ENCODE measurements around the gene CFAP45. TPM values are rescaled to one million over a fixed set of nuclear protein-coding genes. Genes with fewer than 3 reads are reported as not detected.

Gene CFAP45
- total RNA-seq, 1 donor from 2014 or later, result 0.46 TPM

DNA sequence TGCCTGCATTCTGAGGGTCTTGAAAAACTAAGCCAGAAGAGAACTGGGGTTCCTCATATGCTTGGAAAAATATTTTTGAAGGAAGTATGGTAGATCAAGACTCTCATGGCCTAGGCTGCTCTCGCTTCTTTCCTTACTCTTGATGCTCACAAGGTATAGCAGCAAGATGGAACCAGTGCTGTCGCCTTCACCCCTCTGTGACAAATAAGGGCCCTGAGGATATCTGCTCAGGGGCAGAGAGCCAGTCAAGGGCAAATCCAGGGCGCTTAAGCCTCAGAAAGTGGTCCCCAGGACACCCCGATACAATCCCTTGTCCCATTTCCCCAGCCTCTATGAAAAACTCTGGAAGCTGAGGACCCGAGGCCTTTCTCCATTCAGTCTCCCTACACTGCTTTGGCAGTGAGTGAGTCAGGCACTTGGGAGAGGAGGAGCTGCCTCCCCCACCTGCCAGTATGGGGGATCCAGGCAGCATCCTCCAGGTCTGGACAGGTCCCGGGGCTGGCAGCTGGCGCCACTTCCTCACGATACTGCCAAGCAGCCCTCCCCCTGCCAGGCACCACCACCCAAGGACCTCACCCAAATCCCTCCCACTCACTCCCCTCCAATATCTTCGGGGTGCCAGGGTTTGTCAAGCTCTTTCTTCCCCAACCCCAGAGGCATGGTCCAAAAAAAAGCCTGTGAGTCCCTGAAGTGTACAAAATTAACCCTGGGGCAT is 44.1 kb upstream of the CFAP45 start:
- DNase-seq (ENCODE audit: low read depth), result no peak
- H3K4me3 ChIP-seq (ENCODE audit: low read depth, low read length), result no peak overlapping the region
- TF ChIP-seq, protein P1, sequence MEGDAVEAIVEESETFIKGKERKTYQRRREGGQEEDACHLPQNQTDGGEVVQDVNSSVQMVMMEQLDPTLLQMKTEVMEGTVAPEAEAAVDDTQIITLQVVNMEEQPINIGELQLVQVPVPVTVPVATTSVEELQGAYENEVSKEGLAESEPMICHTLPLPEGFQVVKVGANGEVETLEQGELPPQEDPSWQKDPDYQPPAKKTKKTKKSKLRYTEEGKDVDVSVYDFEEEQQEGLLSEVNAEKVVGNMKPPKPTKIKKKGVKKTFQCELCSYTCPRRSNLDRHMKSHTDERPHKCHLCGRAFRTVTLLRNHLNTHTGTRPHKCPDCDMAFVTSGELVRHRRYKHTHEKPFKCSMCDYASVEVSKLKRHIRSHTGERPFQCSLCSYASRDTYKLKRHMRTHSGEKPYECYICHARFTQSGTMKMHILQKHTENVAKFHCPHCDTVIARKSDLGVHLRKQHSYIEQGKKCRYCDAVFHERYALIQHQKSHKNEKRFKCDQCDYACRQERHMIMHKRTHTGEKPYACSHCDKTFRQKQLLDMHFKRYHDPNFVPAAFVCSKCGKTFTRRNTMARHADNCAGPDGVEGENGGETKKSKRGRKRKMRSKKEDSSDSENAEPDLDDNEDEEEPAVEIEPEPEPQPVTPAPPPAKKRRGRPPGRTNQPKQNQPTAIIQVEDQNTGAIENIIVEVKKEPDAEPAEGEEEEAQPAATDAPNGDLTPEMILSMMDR (conservative IDR thresholded peaks at IDR 0.05; ENCODE audit: low read depth, low read length), result no peak

DNA sequence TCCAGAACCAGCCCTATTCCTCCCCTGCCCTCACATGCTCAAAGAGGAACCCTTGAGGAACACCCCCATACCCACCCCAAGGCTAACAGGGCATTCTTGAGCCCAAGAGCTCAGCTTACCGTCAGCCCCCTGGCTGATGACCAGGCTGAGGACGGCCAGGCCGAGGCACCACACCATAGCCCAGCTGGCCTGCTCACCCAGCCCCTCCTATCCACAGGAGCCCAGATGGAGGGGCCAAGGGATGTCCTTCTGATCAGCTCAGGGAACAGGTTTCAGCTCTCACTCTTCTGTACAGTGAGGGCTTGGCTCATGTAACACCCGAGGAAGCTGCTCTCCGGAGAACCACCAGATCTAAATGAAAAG is 43.3 kb upstream of the CFAP45 start:
- no peak for DNase-seq (ENCODE audit: low read depth)
- H3K4me3 ChIP-seq (ENCODE audit: low read depth, low read length), result no peak overlapping the region
- TF ChIP-seq, protein P1 (conservative IDR thresholded peaks at IDR 0.05; ENCODE audit: low read depth, low read length), result no peak

DNA sequence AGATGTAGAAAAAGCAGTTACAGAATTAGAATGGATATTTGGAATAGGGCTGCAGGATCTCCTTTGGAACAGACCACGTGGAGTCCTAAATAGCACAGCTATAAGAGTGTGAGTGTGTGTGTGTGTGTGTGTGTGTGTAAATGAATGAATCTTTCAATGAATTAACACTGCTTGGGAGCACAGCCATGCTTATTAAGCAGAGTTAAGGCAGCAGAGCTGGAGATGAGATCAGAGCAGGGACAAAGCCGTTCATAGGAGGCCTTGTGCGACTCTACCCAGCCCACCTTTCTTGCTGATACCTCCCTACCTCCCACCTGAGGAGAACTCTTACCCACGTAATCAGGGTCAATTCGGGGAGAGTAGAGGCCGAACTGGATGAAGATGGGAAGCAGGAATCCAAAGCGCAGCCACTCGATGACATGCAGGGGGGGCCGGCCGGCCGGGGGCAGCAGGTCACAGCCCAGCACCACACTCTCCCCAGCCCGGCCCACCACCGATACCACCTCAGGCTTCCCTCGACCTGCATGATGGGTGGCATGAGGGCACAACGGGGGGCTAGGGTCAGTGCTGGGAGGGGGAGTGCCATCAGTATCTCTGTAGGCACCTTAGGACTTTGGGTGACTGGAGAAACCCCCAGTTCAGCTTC is 42.8 kb upstream of the CFAP45 start:
- TF ChIP-seq, protein P1 (conservative IDR thresholded peaks at IDR 0.05; ENCODE audit: low read depth, low read length), result no peak
- no peak for DNase-seq (ENCODE audit: low read depth)
- H3K4me3 ChIP-seq (ENCODE audit: low read depth, low read length), result no peak overlapping the region

DNA sequence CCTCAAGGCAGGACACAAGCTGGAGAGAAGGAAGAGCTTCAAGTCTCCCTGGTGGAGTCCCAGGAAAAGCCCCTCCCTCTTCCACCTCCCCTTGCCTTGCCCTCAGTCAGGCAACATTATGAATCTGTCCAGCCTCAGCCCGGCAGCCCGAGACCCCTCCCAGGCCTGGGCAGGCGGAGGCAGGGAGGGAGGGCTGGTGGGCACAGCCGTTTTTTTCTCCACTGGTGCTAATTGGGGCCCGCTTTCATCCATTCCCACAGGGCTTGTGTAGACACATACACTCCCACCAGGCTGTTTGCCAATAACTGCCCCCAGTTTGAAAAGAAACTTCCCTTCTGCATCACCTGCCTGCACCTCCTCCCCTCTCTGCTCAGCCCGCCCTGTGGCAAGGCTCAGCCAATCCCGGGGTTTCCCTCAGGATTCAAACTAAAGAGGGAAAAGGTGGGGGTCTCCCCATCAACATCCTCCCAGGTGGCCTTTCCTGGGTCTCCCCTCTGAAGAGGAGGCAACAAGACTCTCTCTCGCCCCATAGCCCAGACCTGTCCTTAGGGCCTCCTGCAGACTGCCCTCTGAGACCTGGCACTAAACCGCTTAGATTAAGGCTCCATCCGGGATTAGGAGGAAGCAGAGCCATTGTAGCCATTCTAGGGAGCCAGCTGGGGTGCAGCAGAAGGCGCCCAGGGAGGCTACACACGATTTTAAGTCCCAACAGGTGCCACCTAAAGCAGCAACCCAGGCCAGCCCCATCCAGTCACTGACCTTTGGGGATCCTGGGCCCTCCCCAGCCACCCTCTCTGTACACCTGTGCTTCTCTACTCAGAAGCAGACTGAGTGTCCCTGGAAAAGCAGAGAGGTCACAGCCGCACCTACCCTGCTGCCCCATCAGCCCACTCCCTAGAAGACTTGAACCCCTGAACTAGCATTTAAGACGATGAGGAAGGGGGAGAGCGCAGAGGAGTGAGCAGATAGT is 41.9 kb upstream of the CFAP45 start:
- no peak overlapping the region for H3K4me3 ChIP-seq (ENCODE audit: low read depth, low read length)
- no peak for DNase-seq (ENCODE audit: low read depth)
- TF ChIP-seq, protein P1 (conservative IDR thresholded peaks at IDR 0.05; ENCODE audit: low read depth, low read length), result no peak

DNA sequence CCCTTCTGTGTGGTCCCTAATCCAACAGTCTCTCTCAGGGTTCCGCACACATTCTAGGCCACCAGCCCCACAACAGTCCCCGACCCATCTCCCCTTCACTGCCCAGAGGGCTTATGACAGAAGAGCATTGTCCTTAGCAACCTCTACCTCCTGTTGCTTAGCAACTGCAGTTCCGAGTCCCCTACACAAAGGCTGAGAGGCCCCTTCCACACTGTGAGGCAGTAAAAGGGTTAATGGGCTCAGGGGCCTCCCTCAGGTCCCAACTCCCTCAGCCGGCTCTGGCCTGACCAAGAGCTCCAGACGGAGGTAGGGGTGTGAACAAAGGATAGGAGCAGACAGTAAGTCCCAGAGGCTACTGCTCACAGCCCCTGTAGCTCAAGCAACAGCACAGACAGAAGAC is 41.2 kb upstream of the CFAP45 start:
- no peak for DNase-seq (ENCODE audit: low read depth)
- H3K4me3 ChIP-seq (ENCODE audit: low read depth, low read length), result no peak overlapping the region
- TF ChIP-seq, protein P1 (conservative IDR thresholded peaks at IDR 0.05; ENCODE audit: low read depth, low read length), result no peak

DNA sequence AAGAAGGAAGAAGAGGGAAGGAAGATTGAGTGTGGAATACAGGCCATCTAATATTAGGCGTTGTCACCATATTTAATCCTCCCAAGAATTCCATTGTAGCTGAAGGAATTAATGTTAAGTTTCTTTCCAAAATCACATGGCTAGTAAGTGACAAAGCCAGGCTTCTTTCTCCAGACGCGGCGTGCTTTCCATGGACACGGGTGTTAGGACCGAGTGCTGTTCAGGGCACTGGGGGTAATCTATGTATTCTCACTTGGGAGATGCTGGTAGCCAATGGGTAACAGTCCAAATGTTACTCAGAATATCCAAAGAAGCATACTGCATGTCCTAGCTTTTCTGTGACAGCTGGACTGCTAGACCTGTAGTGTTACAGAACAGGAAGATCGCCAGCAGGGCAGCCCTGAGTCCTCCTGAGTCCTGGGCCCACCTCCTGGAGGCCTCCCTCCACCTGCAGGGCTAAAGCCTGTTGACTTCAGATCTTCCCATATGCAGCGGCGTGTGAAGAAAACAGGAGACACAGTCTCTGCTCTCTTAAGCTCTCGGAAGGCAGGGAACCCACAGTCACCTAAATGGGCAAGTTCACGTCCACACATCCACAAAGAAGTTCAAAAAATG is 40.1 kb upstream of the CFAP45 start:
- no peak for DNase-seq (ENCODE audit: low read depth)
- no peak overlapping the region for H3K4me3 ChIP-seq (ENCODE audit: low read depth, low read length)
- TF ChIP-seq, protein P1 (conservative IDR thresholded peaks at IDR 0.05; ENCODE audit: low read depth, low read length), result no peak

All from epithelial cell of proximal tubule (primary cell).